ENCODE results near the gene SMPD1. TPM values are rescaled to one million over a fixed set of nuclear protein-coding genes. Genes with fewer than 3 reads are reported as not detected.

The SMPD1 gene
- total RNA-seq, 2 donors from 2014 or later: 9.4 to 28.7 TPM

- Mint-ChIP-seq H3K4me1 (no peaks in the 10 kb centered on the region), H3K27ac (no peak overlapping the region), H3K36me3 (ENCODE audit: low read depth) (peaks cover 9% of the 10 kb centered on the region), H3K9me3 (no peaks in the 10 kb centered on the region), H3K27me3 (ENCODE audit: insufficient read depth) (no peaks in the 10 kb centered on the region), H3K4me3 (no peak overlapping the region)
- no peaks in the 10 kb centered on the region for H3K4me1 ChIP-seq (ENCODE audit: control insufficient read depth, insufficient read depth, low read length)
- no peak overlapping the region for H3K9ac ChIP-seq (ENCODE audit: extremely low read depth, low read length, poor library complexity, severe bottlenecking)
- no peak for DNase-seq
- WGBS, 2 experiments (ENCODE audit: insufficient coverage in 1 of 2, insufficient read length in 1 of 2): 80 to 95% methylated on average over 2 of the region's 2 CpGs
- no peak overlapping the region for H3K27ac ChIP-seq (ENCODE audit: low read depth, low read length)
- peaks cover 3% of the 10 kb centered on the region for H3K36me3 ChIP-seq (ENCODE audit: control insufficient read depth, insufficient read depth, low read length)
- TF ChIP-seq CTCF (conservative IDR thresholded peaks at IDR 0.05): no peak
- no peaks in the 10 kb centered on the region for H3K27me3 ChIP-seq (ENCODE audit: control insufficient read depth, insufficient read depth, low read length, poor library complexity, severe bottlenecking)
- H3K4me3 ChIP-seq (ENCODE audit: low read length): no peak overlapping the region
- no peaks in the 10 kb centered on the region for H3K9me3 ChIP-seq (ENCODE audit: control insufficient read depth, low read length)
These were observed 16.1 kb downstream of the SMPD1 start for GRCh38 chr11:6406370-6406769.

DNA sequence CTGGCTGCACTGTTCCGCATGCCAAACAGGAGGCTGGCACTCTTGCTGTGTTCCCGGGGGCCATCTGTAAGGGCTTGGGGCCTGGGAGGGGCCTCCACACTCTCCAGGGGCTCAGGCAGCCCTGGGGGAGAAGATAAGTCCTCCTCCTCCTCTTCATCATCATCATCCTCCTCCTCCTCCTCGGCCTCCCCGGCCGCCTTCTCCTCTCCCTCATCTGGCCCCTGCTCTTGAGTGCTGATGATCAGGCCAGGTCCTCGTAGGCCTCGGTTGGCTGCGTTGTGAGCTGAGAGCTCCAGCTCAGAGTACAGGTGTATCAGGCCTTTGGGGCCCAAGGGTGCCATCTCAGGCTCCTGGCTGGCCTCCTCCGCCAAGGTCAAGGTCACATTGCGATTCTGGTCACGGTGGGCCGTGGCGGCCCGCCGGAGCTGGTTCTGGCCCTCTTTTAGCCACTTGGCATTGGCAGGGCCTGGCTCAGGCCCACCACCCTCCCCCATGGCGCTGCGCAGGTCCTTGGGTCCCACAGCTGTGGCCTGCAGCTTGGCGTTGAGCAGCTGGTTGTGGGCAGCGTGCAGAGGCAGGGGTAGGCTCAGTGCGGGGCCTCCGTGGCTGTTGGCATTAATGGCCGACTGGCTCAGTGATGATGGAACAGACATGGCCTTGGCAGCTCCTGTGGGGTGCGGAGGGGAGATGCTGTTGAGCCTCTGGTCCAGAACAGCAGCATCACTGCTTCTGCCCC, 20.6 kb downstream of the SMPD1 start:
- Histone ChIP-seq H3K4me3 (ENCODE audit: low read length) (no peak overlapping the region), H3K36me3 (ENCODE audit: control insufficient read depth, insufficient read depth, low read length) (peaks cover 3% of the 10 kb centered on the region), H3K27ac (ENCODE audit: low read depth, low read length) (no peak overlapping the region), H3K27me3 (ENCODE audit: control insufficient read depth, insufficient read depth, low read length, poor library complexity, severe bottlenecking) (no peaks in the 10 kb centered on the region), H3K4me1 (ENCODE audit: control insufficient read depth, insufficient read depth, low read length) (no peaks in the 10 kb centered on the region), H3K9ac (ENCODE audit: extremely low read depth, low read length, poor library complexity, severe bottlenecking) (no peak overlapping the region), H3K9me3 (ENCODE audit: control insufficient read depth, low read length) (no peaks in the 10 kb centered on the region)
- H3K27me3 Mint-ChIP-seq (ENCODE audit: insufficient read depth): no peaks in the 10 kb centered on the region
- no peak for DNase-seq
- no peak for TF ChIP-seq CTCF (conservative IDR thresholded peaks at IDR 0.05)
- no peak overlapping the region for H3K27ac Mint-ChIP-seq
- H3K4me3 Mint-ChIP-seq: no peak overlapping the region
- H3K36me3 Mint-ChIP-seq (ENCODE audit: low read depth): peaks cover 4% of the 10 kb centered on the region
- no peaks in the 10 kb centered on the region for H3K9me3 Mint-ChIP-seq
- WGBS, 2 experiments (ENCODE audit: insufficient coverage in 1 of 2, insufficient read length in 1 of 2): 95 to 100% methylated on average over 5 to 23 of the region's 23 CpGs
- H3K4me1 Mint-ChIP-seq: peaks cover 5% of the 10 kb centered on the region

- H3K27ac ChIP-seq (ENCODE audit: low read depth, low read length): no peak overlapping the region
- TF ChIP-seq CTCF (conservative IDR thresholded peaks at IDR 0.05): no peak
- no peak overlapping the region for H3K9ac ChIP-seq (ENCODE audit: extremely low read depth, low read length, poor library complexity, severe bottlenecking)
- peaks cover 3% of the 10 kb centered on the region for H3K36me3 ChIP-seq (ENCODE audit: control insufficient read depth, insufficient read depth, low read length)
- no peaks in the 10 kb centered on the region for H3K4me1 ChIP-seq (ENCODE audit: control insufficient read depth, insufficient read depth, low read length)
- Mint-ChIP-seq H3K36me3 (ENCODE audit: low read depth) (peaks cover 4% of the 10 kb centered on the region), H3K9me3 (no peaks in the 10 kb centered on the region), H3K27me3 (ENCODE audit: insufficient read depth) (no peaks in the 10 kb centered on the region), H3K4me1 (peaks cover 5% of the 10 kb centered on the region), H3K27ac (no peak overlapping the region), H3K4me3 (no peak overlapping the region)
- no peaks in the 10 kb centered on the region for H3K27me3 ChIP-seq (ENCODE audit: control insufficient read depth, insufficient read depth, low read length, poor library complexity, severe bottlenecking)
- WGBS, 2 experiments (ENCODE audit: insufficient coverage in 1 of 2, insufficient read length in 1 of 2): 94% methylated on average over 6 to 10 of the region's 10 CpGs
- no peak overlapping the region for H3K4me3 ChIP-seq (ENCODE audit: low read length)
- DNase-seq: no peak
- H3K9me3 ChIP-seq (ENCODE audit: control insufficient read depth, low read length): no peaks in the 10 kb centered on the region
These were observed 21.3 kb downstream of the SMPD1 start for GRCh38 chr11:6411594-6412031.

All from endodermal cell (in vitro differentiated cells).